Effector memory CD4-positive, alpha-beta T cell (primary cell): ENCODE results near the gene FAM180B.
"Not testable (repeated sequence)": the region's sequence is repeated elsewhere in the genome, so short reads cannot be mapped to it uniquely, and the experiment has no call there.

Source experiments
- DNase-seq, 3 donors: peaks; one replicate each; pipeline ENCODE4 v3.0.0-alpha.2; 2020
- H3K27ac ChIP-seq: 2 replicates; pipeline ENCODE4 v1.7.0; 2013; ENCODE audit warnings: mild to moderate bottlenecking, low read length, moderate library complexity; ENCODE audit not compliant: insufficient read depth, poor library complexity, severe bottlenecking
- H3K27me3 ChIP-seq: replicated peaks from 2 replicates; pipeline ENCODE4 v1.7.0; 2013; ENCODE audit warnings: mild to moderate bottlenecking, low read length; ENCODE audit not compliant: insufficient read depth, control insufficient read depth, poor library complexity, severe bottlenecking
- H3K36me3 ChIP-seq: 2 replicates; pipeline ENCODE4 v1.7.0; 2013; ENCODE audit warnings: mild to moderate bottlenecking, low read length, moderate library complexity; ENCODE audit not compliant: control insufficient read depth, insufficient read depth
- H3K4me1 ChIP-seq: 2 replicates; pipeline ENCODE4 v1.7.0; 2013; ENCODE audit warnings: low read length, mild to moderate bottlenecking; ENCODE audit not compliant: control insufficient read depth, insufficient read depth, poor library complexity, severe bottlenecking
- H3K4me3 ChIP-seq: 2 replicates; pipeline ENCODE4 v1.7.0; 2013; ENCODE audit warnings: low read length, low read depth, mild to moderate bottlenecking; ENCODE audit not compliant: insufficient read depth, poor library complexity, severe bottlenecking
- H3K9me3 ChIP-seq: 2 replicates; pipeline ENCODE4 v1.7.0; 2013; ENCODE audit warnings: mild to moderate bottlenecking, low read length, moderate library complexity; ENCODE audit not compliant: control insufficient read depth

The FAM180B gene

GRCh38 chr11:47609675-47610074 is 23.2 kb downstream of the FAM180B start:
- DNase-seq = no peak
- H3K36me3 ChIP-seq = peaks cover 5% of the 10 kb centered on the region
- H3K9me3 ChIP-seq = no peaks in the 10 kb centered on the region

DNA sequence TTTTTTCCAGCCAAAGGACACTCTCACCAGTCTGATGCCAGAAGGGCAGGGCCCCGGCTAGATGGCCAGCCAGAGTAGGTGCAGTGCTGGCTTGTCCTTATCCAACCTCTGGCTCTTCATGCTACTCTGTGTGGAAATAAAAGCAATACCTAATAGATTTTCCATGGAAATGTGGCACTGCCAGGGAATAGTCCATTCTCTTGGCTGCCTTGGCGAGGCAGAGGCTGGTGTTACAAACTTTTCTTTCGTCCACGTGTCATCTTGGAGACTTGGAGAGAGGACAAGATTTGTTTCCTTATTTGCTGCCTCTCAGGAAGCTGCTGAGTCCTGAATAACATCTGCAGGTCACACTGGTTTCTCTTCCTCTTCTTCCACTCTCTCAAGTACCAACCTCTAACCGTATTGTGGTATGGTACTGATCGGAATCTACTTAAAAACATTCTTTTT is 24.9 kb downstream of the FAM180B start:
- H3K36me3 ChIP-seq = peaks cover 5% of the 10 kb centered on the region
- H3K4me3 ChIP-seq = no peak overlapping the region
- no peak overlapping the region for H3K27ac ChIP-seq
- no peak for DNase-seq
- no peaks in the 10 kb centered on the region for H3K9me3 ChIP-seq
- no peaks in the 10 kb centered on the region for H3K4me1 ChIP-seq
- H3K27me3 ChIP-seq = no peaks in the 10 kb centered on the region

More at GRCh38 chr11:47609675-47610074, 23.2 kb downstream of the FAM180B start:
- Histone ChIP-seq H3K27ac (no peak overlapping the region), H3K27me3 (no peaks in the 10 kb centered on the region), H3K4me1 (no peaks in the 10 kb centered on the region), H3K4me3 (no peak overlapping the region)

DNA sequence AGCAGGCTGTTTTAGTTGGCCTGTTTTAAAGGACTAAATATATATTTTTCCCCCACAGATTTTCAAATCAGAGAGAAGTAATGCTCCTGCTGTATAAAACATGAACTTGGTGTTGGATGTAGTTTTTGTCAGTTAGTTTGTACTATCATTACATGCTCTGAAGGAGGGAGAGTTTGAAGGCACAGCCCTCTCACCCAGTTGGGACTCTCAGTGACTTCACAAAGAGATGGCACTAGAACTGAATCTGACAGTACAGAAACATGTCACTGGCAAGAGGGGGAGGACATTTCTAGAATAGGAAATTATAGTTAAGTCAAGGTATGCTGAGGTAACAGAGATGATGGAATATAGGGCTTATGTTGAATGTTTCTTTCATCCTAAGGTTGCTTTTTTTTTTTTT is 28.8 kb downstream of the FAM180B start:
- DNase-seq = no peak
- H3K4me1 ChIP-seq = no peaks in the 10 kb centered on the region
- no peak overlapping the region for H3K27ac ChIP-seq
- peaks cover 21% of the 10 kb centered on the region for H3K36me3 ChIP-seq
- no peak overlapping the region for H3K4me3 ChIP-seq
- H3K9me3 ChIP-seq = no peaks in the 10 kb centered on the region
- no peaks in the 10 kb centered on the region for H3K27me3 ChIP-seq

GRCh38 chr11:47616726-47617416 is 30.4 kb downstream of the FAM180B start:
- H3K27me3 ChIP-seq = no peaks in the 10 kb centered on the region
- H3K9me3 ChIP-seq = no peaks in the 10 kb centered on the region
- no peak overlapping the region for H3K27ac ChIP-seq
- no peak for DNase-seq
- no peak overlapping the region for H3K4me3 ChIP-seq
- peaks cover 28% of the 10 kb centered on the region for H3K36me3 ChIP-seq
- no peaks in the 10 kb centered on the region for H3K4me1 ChIP-seq

DNA sequence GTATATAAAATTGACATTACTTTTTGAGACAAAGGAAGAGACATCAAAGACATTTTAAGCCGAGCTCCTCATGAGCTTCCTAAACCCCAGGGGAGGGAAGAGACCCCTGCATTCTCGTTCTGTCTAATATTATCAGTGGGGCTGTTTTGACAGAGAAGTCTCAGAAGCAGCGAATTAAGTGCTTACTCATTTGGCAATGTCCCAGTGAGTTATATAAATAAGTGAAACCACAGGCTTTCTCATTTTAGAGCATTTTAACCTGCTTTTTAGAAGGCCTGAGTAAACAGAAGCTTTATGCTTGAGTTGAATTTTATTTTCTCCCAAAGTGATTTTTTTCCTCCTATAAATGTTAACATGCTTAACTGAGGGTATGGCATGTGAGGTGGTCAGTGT is 30.9 kb downstream of the FAM180B start:
- no peak overlapping the region for H3K27ac ChIP-seq
- H3K27me3 ChIP-seq = no peaks in the 10 kb centered on the region
- DNase-seq = no peak
- H3K36me3 ChIP-seq = peaks cover 33% of the 10 kb centered on the region
- no peaks in the 10 kb centered on the region for H3K4me1 ChIP-seq
- H3K9me3 ChIP-seq = no peaks in the 10 kb centered on the region
- H3K4me3 ChIP-seq = no peak overlapping the region

- Histone ChIP-seq H3K9me3 (no peaks in the 10 kb centered on the region), H3K27ac (no peak overlapping the region), H3K27me3 (no peaks in the 10 kb centered on the region), H3K4me3 (no peak overlapping the region), H3K4me1 (no peaks in the 10 kb centered on the region), H3K36me3 (peaks cover 52% of the 10 kb centered on the region)
- no peak for DNase-seq
These were observed 34.4 kb downstream of the FAM180B start for GRCh38 chr11:47620836-47621378.

GRCh38 chr11:47626234-47626633 is 39.8 kb downstream of the FAM180B start:
- no peak for DNase-seq
- peaks cover 74% of the 10 kb centered on the region for H3K36me3 ChIP-seq

GRCh38 chr11:47628026-47628425 is 41.5 kb downstream of the FAM180B start:
- DNase-seq = no peak
- peaks cover 66% of the 10 kb centered on the region for H3K36me3 ChIP-seq

More at GRCh38 chr11:47626234-47626633, 39.8 kb downstream of the FAM180B start:
- no peaks in the 10 kb centered on the region for H3K9me3 ChIP-seq
- no peak overlapping the region for H3K4me3 ChIP-seq
- H3K4me1 ChIP-seq = no peaks in the 10 kb centered on the region
- no peak overlapping the region for H3K27ac ChIP-seq
- no peaks in the 10 kb centered on the region for H3K27me3 ChIP-seq

GRCh38 chr11:47631473-47631872 is 45.0 kb downstream of the FAM180B start:
- no peak for DNase-seq
- H3K9me3 ChIP-seq = no peaks in the 10 kb centered on the region
- no peak overlapping the region for H3K4me3 ChIP-seq
- no peak overlapping the region for H3K27ac ChIP-seq
- H3K36me3 ChIP-seq = peaks cover 66% of the 10 kb centered on the region
- no peaks in the 10 kb centered on the region for H3K27me3 ChIP-seq
- no peaks in the 10 kb centered on the region for H3K4me1 ChIP-seq

More at GRCh38 chr11:47628026-47628425, 41.5 kb downstream of the FAM180B start:
- Histone ChIP-seq H3K27ac (no peak overlapping the region), H3K4me1 (no peaks in the 10 kb centered on the region), H3K27me3 (no peaks in the 10 kb centered on the region), H3K9me3 (no peaks in the 10 kb centered on the region), H3K4me3 (no peak overlapping the region)

- not testable (repeated sequence) for H3K27ac ChIP-seq, H3K4me1 ChIP-seq, H3K4me3 ChIP-seq, H3K27me3 ChIP-seq, DNase-seq, H3K9me3 ChIP-seq
- H3K36me3 ChIP-seq = peaks cover 35% of the 10 kb centered on the region
These were observed 49.9 kb downstream of the FAM180B start for GRCh38 chr11:47636331-47636730.
